H9 (cell line): ENCODE measurements around the gene DIAPH3. TPM values are rescaled to one million over a fixed set of nuclear protein-coding genes. Genes with fewer than 3 reads are reported as not detected.

Experiments used
- DNase-seq: peaks from one replicate; pipeline ENCODE4 v3.0.0-alpha.2; 2017
- H2AFZ ChIP-seq: one replicate; pipeline ENCODE4 v1.6.1; 2013; ENCODE audit warnings: mild to moderate bottlenecking, low read length, control low read depth, moderate library complexity
- H2AK5ac ChIP-seq: 2 replicates; pipeline ENCODE4 v1.6.1; 2013; ENCODE audit warnings: low read length, control low read depth, mixed read lengths; ENCODE audit not compliant: insufficient read length
- H2BK120ac ChIP-seq: one replicate; pipeline ENCODE4 v1.6.1; 2013; ENCODE audit warnings: low read depth, mild to moderate bottlenecking, low read length, control low read depth, inconsistent platforms; ENCODE audit not compliant: poor library complexity, severe bottlenecking
- H2BK12ac ChIP-seq: 2 replicates; pipeline ENCODE4 v1.6.1; 2013; ENCODE audit warnings: low read length, control low read depth, mixed read lengths, low read depth; ENCODE audit not compliant: insufficient read length
- H2BK15ac ChIP-seq: 2 replicates; pipeline ENCODE4 v1.6.1; 2013; ENCODE audit warnings: low read depth, low read length, control low read depth
- H2BK20ac ChIP-seq: one replicate; pipeline ENCODE4 v1.6.1; 2013; ENCODE audit warnings: low read depth, mild to moderate bottlenecking, low read length, control low read depth, inconsistent platforms; ENCODE audit not compliant: poor library complexity, severe bottlenecking
- H2BK5ac ChIP-seq: 2 replicates; pipeline ENCODE4 v1.6.1; 2013; ENCODE audit warnings: low read length, control low read depth, mixed read lengths; ENCODE audit not compliant: insufficient read length
- H3K14ac ChIP-seq: 2 replicates; pipeline ENCODE4 v1.6.1; 2013; ENCODE audit warnings: low read length, control low read depth; ENCODE audit not compliant: insufficient read depth
- H3K18ac ChIP-seq: 2 replicates; pipeline ENCODE4 v1.6.1; 2013; ENCODE audit warnings: low read depth, mild to moderate bottlenecking, mixed read lengths, low read length, control low read depth; ENCODE audit not compliant: insufficient read length
- H3K23ac ChIP-seq: 2 replicates; pipeline ENCODE4 v1.6.1; 2013; ENCODE audit warnings: low read length, control low read depth, mixed read lengths, low read depth; ENCODE audit not compliant: insufficient read length
- H3K23me2 ChIP-seq: 2 replicates; pipeline ENCODE4 v1.6.1; 2013; ENCODE audit warnings: low read depth, mild to moderate bottlenecking, mixed read lengths, low read length, control low read depth; ENCODE audit not compliant: insufficient read length, poor library complexity, severe bottlenecking
- H3K27ac ChIP-seq: 2 replicates; pipeline ENCODE4 v1.5.1; 2013; ENCODE audit warnings: low read length, control low read depth, mixed read lengths, low read depth; ENCODE audit not compliant: insufficient read length
- H3K27me3 ChIP-seq: 2 replicates; pipeline ENCODE4 v1.6.1; 2013; ENCODE audit warnings: low read length, control low read depth, inconsistent platforms; ENCODE audit not compliant: insufficient read depth
- H3K4ac ChIP-seq: 2 replicates; pipeline ENCODE4 v1.6.1; 2013; ENCODE audit warnings: low read depth, mild to moderate bottlenecking, control low read depth, inconsistent platforms, low read length, moderate library complexity
- H3K4me1 ChIP-seq: 2 replicates; pipeline ENCODE4 v1.6.1; 2013; ENCODE audit warnings: low read length, control low read depth, inconsistent platforms; ENCODE audit not compliant: insufficient read depth
- H3K4me2 ChIP-seq: 2 replicates; pipeline ENCODE4 v1.6.1; 2013; ENCODE audit warnings: low read length, control low read depth, mixed read lengths; ENCODE audit not compliant: insufficient read length, insufficient read depth
- H3K56ac ChIP-seq: 2 replicates; pipeline ENCODE4 v1.6.1; 2013; ENCODE audit warnings: low read depth, mild to moderate bottlenecking, mixed read lengths, low read length, control low read depth; ENCODE audit not compliant: insufficient read length
- H3K79me1 ChIP-seq: 2 replicates; pipeline ENCODE4 v1.6.1; 2013; ENCODE audit warnings: low read depth, mild to moderate bottlenecking, moderate library complexity, low read length, control low read depth, inconsistent platforms; ENCODE audit not compliant: insufficient read depth, poor library complexity, severe bottlenecking
- H3K79me2 ChIP-seq: 2 replicates; pipeline ENCODE4 v1.6.1; 2013; ENCODE audit warnings: low read length, control low read depth, inconsistent platforms; ENCODE audit not compliant: insufficient read depth
- H3K9ac ChIP-seq: 2 replicates; pipeline ENCODE4 v1.6.1; 2013; ENCODE audit warnings: low read length, control low read depth, mixed read lengths; ENCODE audit not compliant: insufficient read length; ENCODE audit errors: extremely low read depth
- H3K9me3 ChIP-seq: one replicate; pipeline ENCODE4 v1.6.1; 2013; ENCODE audit warnings: low read depth, low read length, inconsistent platforms; ENCODE audit not compliant: control insufficient read depth
- H3T11ph ChIP-seq: one replicate; pipeline ENCODE4 v1.6.1; 2013; ENCODE audit warnings: mild to moderate bottlenecking, low read length, control low read depth, inconsistent platforms
- H4K20me1 ChIP-seq: one replicate; pipeline ENCODE4 v1.6.1; 2013; ENCODE audit not compliant: control insufficient read depth, insufficient read length, insufficient read depth
- H4K5ac ChIP-seq: 2 replicates; pipeline ENCODE4 v1.6.1; 2013; ENCODE audit warnings: low read depth, mild to moderate bottlenecking, mixed read lengths, low read length, control low read depth; ENCODE audit not compliant: insufficient read length
- H4K8ac ChIP-seq: replicated peaks from 2 replicates; pipeline ENCODE4 v1.6.1; 2013; ENCODE audit warnings: low read length, control low read depth, mixed read lengths, low read depth; ENCODE audit not compliant: insufficient read length
- H4K91ac ChIP-seq: 2 replicates; pipeline ENCODE4 v1.6.1; 2013; ENCODE audit warnings: low read depth, mild to moderate bottlenecking, moderate library complexity, mixed read lengths, low read length, control low read depth; ENCODE audit not compliant: insufficient read length
- H3K27ac Mint-ChIP-seq, 3 experiments: 2 replicates in 2 of 3; 3 replicates in 1 of 3; pipeline ENCODE4 v1.8.0; 2020 to 2021; ENCODE audit warnings: mixed read lengths in 3 of 3, mild to moderate bottlenecking in 1 of 3, moderate library complexity in 1 of 3
- H3K27me3 Mint-ChIP-seq: 2 replicates; pipeline ENCODE4 v1.8.0; 2021; ENCODE audit warnings: low read depth, mild to moderate bottlenecking, moderate library complexity, mixed read lengths
- H3K36me3 Mint-ChIP-seq, 3 experiments: 2 replicates in 2 of 3; 3 replicates in 1 of 3; pipeline ENCODE4 v1.8.0; 2020 to 2021; ENCODE audit warnings: low read depth in 3 of 3, mixed read lengths in 3 of 3; ENCODE audit not compliant: insufficient read depth in 1 of 3
- H3K4me1 Mint-ChIP-seq, 2 experiments: 2 replicates each; pipeline ENCODE4 v1.8.0; 2020; ENCODE audit warnings: mixed read lengths in 2 of 2
- H3K4me3 Mint-ChIP-seq, 2 experiments: 2 replicates in 1 of 2; 3 replicates in 1 of 2; pipeline ENCODE4 v1.8.0; 2020 to 2021; ENCODE audit warnings: mild to moderate bottlenecking in 2 of 2, mixed read lengths in 2 of 2, moderate library complexity in 1 of 2
- H3K9me3 Mint-ChIP-seq, 2 experiments: 2 replicates in 1 of 2; 3 replicates in 1 of 2; pipeline ENCODE4 v1.8.0; 2020; ENCODE audit warnings: mild to moderate bottlenecking in 2 of 2, mixed read lengths in 2 of 2, moderate library complexity in 1 of 2
- CTCF ChIP-seq: fragments of 200-600 bp; sonication (generic); conservative IDR thresholded peaks from 3 replicates; pipeline ENCODE4 v1.8.0; 2021; ENCODE audit warnings: antibody characterized with exemption, mild to moderate bottlenecking
- WGBS: extraction: QIAGEN DNeasy Blood & Tissue Kit; methylation state at CpG from one replicate; pipeline ENCODE4 v1.1.7; 2013; ENCODE audit warnings: missing lambda C conversion rate, low lambda C conversion rate, mixed read lengths; ENCODE audit not compliant: insufficient read length; ENCODE audit errors: extremely low coverage; 5-methylcytosine and 5-hydroxymethylcytosine counted together
- total RNA-seq: library from RNA; stranded (reverse); gene quantifications from 2 replicates; pipeline ENCODE4 v1.2.1, GENCODE V29; 2021

DIAPH3 gene
- total RNA-seq, 1 experiment from 2014 or later, result 23.1 TPM

- no peak overlapping the region for H3K4me2 ChIP-seq
- no peak overlapping the region for H2BK5ac ChIP-seq
- no peaks in the 10 kb centered on the region for H3K9me3 ChIP-seq
- no peak overlapping the region for H2BK120ac ChIP-seq
- H2BK12ac ChIP-seq, result no peak overlapping the region
- Mint-ChIP-seq H3K9me3 (peaks cover 0 to 6% of the 10 kb centered on the region in 2 experiments; a peak in 2 of 5 replicates), H3K4me1 (peaks cover 13 to 16% of the 10 kb centered on the region in 2 experiments), H3K4me3 (no peak overlapping the region), H3K36me3 (peaks cover 7 to 30% (median 27%) of the 10 kb centered on the region in 3 experiments; a peak in 6 of 7 replicates), H3K27ac (peak overlapping the region in 2 of 3 experiments; percentile 0 to 38; a peak in 2 of 7 replicates), H3K27me3 (no peaks in the 10 kb centered on the region)
- no peaks in the 10 kb centered on the region for H3K27me3 ChIP-seq
- no peak overlapping the region for H2BK15ac ChIP-seq
- no peaks in the 10 kb centered on the region for H4K20me1 ChIP-seq
- H3K79me2 ChIP-seq, result no peaks in the 10 kb centered on the region
- H3K18ac ChIP-seq, result no peak overlapping the region
- H3K14ac ChIP-seq, result no peak overlapping the region
- no peak overlapping the region for H2AFZ ChIP-seq
- no peak overlapping the region for H3K56ac ChIP-seq
- H3K23me2 ChIP-seq, result no peaks in the 10 kb centered on the region
- no peak overlapping the region for H3K9ac ChIP-seq
- no peak for DNase-seq
- no peak overlapping the region for H4K5ac ChIP-seq
- H3T11ph ChIP-seq, result no peak overlapping the region
- H3K4me1 ChIP-seq, result peaks cover 3% of the 10 kb centered on the region; the same call in 1 of the 2 replicates
- H4K91ac ChIP-seq, result no peak overlapping the region
- H2BK20ac ChIP-seq, result no peak overlapping the region
- no peak overlapping the region for H2AK5ac ChIP-seq
- no peak overlapping the region for H3K23ac ChIP-seq
- TF ChIP-seq CTCF, result no peak
- WGBS, result 100% methylated on average over 1 of the region's 3 CpGs
- no peak overlapping the region for H4K8ac ChIP-seq
- H3K79me1 ChIP-seq, result no peaks in the 10 kb centered on the region
- H3K4ac ChIP-seq, result no peak overlapping the region
- no peak overlapping the region for H3K27ac ChIP-seq
These were observed 102.0 kb downstream of the DIAPH3 start for GRCh38 chr13:60061737-60062136.
